Stimulated activated CD8-positive, alpha-beta memory T cell treated with anti-CD3 and anti-CD28 coated beads, Interleukin-4, amount 100 ng/mL, for 24 hours (primary cell): ENCODE results near the gene SLC25A39.
"Not testable (repeated sequence)": the region's sequence is repeated elsewhere in the genome, so short reads cannot be mapped to it uniquely, and the experiment has no call there.

Experiments used
- DNase-seq: peaks from one replicate; pipeline ENCODE4 v3.0.0-alpha.2; 2020; ENCODE audit warnings: low read depth

SLC25A39 gene

GRCh38 chr17:44353672-44354331 is 29.2 kb upstream of the SLC25A39 start:
- no peak for DNase-seq

DNA sequence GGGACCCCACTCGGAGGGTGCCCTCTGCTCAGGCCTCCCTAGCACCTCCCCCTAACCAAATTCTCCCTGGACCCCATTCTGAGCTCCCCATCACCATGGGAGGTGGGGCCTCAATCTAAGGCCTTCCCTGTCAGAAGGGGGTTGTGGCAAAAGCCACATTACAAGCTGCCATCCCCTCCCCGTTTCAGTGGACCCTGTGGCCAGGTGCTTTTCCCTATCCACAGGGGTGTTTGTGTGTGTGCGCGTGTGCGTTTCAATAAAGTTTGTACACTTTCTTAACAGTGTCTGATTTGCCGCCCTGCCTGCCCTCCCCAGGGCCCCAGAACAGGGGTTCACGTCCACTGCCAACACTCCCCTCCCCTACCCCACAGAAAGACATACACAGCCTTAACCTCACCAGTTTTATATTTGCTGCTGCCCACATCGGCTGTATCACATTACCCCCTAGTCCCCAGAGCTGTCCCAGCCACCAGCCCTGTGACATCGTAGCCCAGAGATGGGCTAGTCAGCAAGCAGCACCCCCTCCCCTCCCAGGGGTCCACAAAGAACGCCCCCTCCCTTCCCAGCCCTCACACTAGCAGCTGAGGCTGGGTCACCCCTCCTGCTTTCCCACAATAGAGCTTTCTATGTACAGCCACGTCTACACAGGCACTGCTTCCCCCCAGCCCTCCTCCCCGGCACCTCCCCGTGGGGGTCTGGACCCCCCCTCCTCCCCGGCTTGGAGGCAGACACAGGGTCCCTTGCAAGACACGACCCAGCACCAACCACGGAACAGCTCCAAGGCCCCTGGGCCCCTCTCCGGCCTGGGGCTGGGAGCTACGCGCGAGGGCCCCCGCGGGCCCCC is 28.4 kb upstream of the SLC25A39 start:
- DNase-seq: no peak

GRCh38 chr17:44351961-44352827 is 27.6 kb upstream of the SLC25A39 start:
- DNase-seq: no peak

DNA sequence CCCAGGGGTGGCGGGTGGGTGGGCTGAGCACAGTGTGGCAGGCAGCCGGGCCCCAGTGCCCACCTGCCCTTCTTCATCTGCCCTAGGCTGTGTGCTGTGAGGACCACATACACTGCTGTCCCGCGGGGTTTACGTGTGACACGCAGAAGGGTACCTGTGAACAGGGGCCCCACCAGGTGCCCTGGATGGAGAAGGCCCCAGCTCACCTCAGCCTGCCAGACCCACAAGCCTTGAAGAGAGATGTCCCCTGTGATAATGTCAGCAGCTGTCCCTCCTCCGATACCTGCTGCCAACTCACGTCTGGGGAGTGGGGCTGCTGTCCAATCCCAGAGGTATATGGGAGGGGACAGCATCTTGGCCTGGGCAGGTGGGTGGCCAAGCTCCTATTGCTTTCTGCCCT is 26.8 kb upstream of the SLC25A39 start:
- DNase-seq: no peak

- peak; percentile 60 for DNase-seq
Observed at GRCh38 chr17:44350733-44351226, 26.2 kb upstream of the SLC25A39 start.

DNA sequence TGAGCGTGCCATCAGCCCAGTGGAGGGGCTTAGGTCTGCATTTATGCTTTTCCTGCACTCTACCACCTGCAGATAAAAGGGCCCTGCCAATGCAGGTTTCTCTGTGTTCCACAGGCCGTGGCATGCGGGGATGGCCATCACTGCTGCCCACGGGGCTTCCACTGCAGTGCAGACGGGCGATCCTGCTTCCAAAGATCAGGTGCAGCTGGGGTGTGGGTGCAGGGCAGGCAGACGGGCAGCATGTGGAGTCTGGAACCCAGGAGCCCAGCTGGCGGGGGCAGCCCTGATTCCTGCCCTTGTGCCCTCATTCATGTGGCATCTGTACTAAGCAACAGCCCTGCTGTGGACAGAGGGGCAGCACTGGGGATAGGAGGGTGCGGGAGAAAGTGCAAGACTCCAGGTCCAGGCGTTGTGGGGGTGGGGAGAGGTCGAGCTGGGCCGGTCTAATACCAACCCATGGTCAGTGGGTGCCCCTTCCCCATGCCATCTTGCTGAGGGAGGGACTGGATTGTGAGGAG is 25.0 kb upstream of the SLC25A39 start:
- DNase-seq: no peak

DNA sequence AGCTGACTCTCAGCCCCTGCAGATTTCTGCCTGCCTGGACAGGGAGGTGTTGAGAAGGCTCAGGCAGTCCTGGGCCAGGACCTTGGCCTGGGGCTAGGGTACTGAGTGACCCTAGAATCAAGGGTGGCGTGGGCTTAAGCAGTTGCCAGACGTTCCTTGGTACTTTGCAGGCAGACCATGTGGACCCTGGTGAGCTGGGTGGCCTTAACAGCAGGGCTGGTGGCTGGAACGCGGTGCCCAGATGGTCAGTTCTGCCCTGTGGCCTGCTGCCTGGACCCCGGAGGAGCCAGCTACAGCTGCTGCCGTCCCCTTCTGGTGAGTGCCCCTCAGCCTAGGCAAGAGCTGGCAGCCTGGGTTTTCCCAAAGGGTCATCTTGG is 24.4 kb upstream of the SLC25A39 start:
- DNase-seq: no peak

DNA sequence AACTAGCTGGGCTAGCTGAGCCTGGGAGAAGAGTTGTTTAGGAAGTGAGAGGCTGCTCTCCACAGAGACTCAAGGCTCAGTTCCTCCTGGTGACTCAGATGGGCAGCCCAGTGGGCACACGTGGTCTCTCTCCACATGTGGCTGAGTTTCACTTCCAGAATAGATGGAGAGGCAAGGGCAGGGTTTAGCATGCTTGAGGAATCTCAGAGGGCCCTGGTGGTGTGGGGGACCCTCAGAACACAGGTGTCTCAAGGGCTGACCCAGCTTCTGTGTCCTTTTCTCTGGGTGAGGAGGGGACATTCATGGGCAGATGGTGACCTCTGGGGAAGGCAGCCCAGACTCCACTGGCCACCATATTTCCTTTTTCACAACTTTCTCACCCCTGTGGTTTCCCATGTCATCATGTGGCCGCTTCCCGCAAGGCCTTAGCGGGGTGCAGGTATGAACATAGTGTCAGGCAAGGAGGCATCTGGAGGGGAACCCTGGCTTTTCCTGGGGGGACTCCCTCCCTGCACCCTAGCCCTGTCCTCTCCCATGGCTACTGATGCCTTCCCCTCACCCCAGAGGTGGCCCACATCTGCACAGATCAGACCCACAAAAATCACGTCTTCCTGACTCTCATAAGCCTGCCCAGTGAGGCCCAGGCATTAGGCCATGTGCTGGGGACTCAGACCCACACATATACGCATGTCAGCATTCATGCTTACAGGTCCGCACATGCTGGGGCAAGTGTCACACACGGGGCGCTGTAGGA is 23.8 kb upstream of the SLC25A39 start:
- no peak for DNase-seq

- not testable (repeated sequence) for DNase-seq
Observed at GRCh38 chr17:44347206-44348055, 22.8 kb upstream of the SLC25A39 start.

DNA sequence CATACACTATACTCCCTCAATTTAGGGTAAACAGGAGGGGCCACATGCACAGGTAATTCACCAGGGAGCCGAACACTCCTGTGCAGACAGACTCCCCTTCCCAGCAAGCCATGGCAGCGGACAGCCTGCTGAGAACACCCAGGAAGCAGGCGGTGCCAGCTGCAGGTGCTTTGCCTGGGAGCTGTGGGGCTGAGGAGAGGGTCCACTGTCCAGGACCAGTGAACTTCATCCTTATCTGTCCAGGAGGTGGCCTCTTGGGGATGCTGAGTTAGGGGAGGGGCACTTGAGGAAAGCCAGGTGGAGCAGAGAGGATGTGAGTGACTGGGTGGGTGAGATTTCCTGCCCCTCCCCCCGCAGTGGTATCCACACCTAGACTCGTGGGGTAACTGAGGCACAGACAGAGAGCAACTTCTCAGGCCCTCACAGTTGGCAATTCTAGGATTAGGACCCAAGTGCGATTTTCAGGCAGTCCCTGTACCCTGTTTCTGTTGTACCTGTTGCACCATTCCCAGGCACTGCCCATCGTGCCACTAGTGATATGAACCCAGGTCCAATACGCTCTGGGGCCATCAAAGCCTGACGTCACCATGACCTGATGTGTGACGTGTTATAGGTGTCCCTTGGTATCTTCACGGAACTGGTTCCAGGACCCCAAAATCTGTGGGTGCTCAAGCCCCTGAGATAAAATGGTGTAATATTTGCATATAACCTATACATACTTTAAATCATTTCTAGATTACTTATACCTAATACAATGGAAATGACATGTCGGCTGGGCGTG is 21.6 kb upstream of the SLC25A39 start:
- no peak for DNase-seq

- DNase-seq: no peak
Observed at GRCh38 chr17:44345454-44346026, 20.9 kb upstream of the SLC25A39 start.

GRCh38 chr17:44344939-44345453 is 20.4 kb upstream of the SLC25A39 start, which contains the start of gene GRN:
TSS of gene GRN (plus strand) at chr17:44345302. CDS start at chr17:44349165, 3,863 bp downstream.
- peak; percentile 71 for DNase-seq

GRCh38 chr17:44343510-44344209 is 19.0 kb upstream of the SLC25A39 start:
- DNase-seq: no peak

- DNase-seq: not testable (repeated sequence)
Observed at GRCh38 chr17:44340553-44340952, 15.9 kb upstream of the SLC25A39 start.

DNA sequence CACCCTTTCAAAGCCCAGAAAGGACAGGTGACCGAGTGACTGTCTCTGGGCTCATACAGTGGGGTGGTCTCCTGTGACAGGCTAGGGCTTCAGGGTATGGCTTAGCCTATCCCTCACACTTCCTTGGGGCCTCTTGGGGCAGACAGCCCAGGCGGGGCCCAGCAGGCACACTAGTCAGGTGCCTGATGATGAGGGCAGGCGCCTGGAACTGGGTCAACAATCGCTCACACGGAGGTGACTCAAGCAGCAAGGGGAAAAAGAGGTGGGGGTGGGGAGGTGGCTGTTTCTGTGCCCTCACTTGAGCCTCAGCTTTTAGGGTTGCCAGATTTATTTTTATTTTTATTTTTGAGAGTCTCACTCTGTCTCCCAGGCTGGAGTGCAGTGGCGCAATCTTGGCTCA is 14.1 kb upstream of the SLC25A39 start:
- DNase-seq: no peak

- no peak for DNase-seq
Observed at GRCh38 chr17:44335968-44336367, 11.3 kb upstream of the SLC25A39 start.

DNA sequence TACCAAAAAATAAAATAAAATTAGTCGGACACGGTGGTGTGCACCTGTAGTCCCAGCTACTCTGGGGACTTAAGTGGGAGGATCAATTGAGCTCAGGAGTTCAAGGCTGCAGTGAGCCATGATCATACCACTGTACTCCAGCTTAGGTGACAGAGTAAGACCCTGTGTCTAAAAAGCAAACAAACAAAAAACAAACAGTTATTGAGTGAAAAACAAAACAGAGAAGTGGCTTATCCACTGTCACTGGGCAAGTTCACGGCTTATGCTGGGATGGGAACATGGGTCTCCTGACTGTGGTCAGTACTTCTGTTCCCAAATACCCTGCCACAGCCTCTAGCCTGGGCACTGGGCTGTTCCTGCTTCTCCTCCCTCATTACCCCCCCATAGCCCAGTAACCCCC is 10.9 kb upstream of the SLC25A39 start:
- no peak for DNase-seq

- no peak for DNase-seq
Observed at GRCh38 chr17:44334727-44335126, 10.1 kb upstream of the SLC25A39 start.
